WTC11 (cell line): ENCODE data around the gene CDYL. TPM values are rescaled to one million over a fixed set of nuclear protein-coding genes. Genes with fewer than 3 reads are reported as not detected.

ENCODE experiments used
- ATAC-seq: fragments of 200-7000 bp; cut with Tn5 transposase; 2 replicates; pipeline ENCODE4 v1.10.0; 2021; ENCODE audit warnings: mild to moderate bottlenecking, moderate library complexity
- CTCF ChIA-PET: fragments of 300-600 bp; sonication (Branson Sonifier 250); formaldehyde crosslinking; loops from one replicate; lab custom pipeline; 2021; ENCODE audit warnings: antibody characterized with exemption; lab: Charles Lee
- POLR2A ChIA-PET: fragments of 350-600 bp; sonication (Branson Sonifier 250); formaldehyde crosslinking; loops from one replicate; lab custom pipeline; 2021; ENCODE audit warnings: antibody characterized with exemption; lab: Charles Lee
- DNase-seq: peaks from one replicate; pipeline ENCODE4 v3.0.0; 2021; ENCODE audit warnings: low spot score
- H3K27ac Mint-ChIP-seq: 2 replicates; pipeline ENCODE4 v1.8.0; 2021; ENCODE audit warnings: mixed read lengths
- H3K27me3 Mint-ChIP-seq: 2 replicates; pipeline ENCODE4 v1.8.0; 2021; ENCODE audit warnings: low read depth, mild to moderate bottlenecking, moderate library complexity, mixed read lengths
- H3K36me3 Mint-ChIP-seq: 2 replicates; pipeline ENCODE4 v1.8.0; 2021; ENCODE audit warnings: mixed read lengths
- H3K4me1 Mint-ChIP-seq: 2 replicates; pipeline ENCODE4 v1.8.0; 2022; ENCODE audit warnings: mixed read lengths
- H3K4me3 Mint-ChIP-seq: 2 replicates; pipeline ENCODE4 v1.8.0; 2021; ENCODE audit warnings: mild to moderate bottlenecking, moderate library complexity, mixed read lengths
- H3K9me3 Mint-ChIP-seq: 2 replicates; pipeline ENCODE4 v1.8.0; 2021; ENCODE audit warnings: mixed read lengths
- CREB1 ChIP-seq: sonication (generic); formaldehyde crosslinking; IDR thresholded peaks from 2 replicates; pipeline ENCODE4 v1.8.0; 2023; ENCODE audit warnings: mild to moderate bottlenecking, missing genetic modification reagents
- EMX1 ChIP-seq: fragments of 250-450 bp; sonication (Bioruptor Pico); IDR thresholded peaks from 2 replicates; pipeline ENCODE4 v1.8.0; 2021; ENCODE audit warnings: mild to moderate bottlenecking
- ESRRA ChIP-seq: sonication (generic); formaldehyde crosslinking; IDR thresholded peaks from 2 replicates; pipeline ENCODE4 v1.8.1; 2022; ENCODE audit warnings: mild to moderate bottlenecking, missing genetic modification reagents, borderline replicate concordance
- FOXP1 ChIP-seq: sonication (generic); formaldehyde crosslinking; IDR thresholded peaks from 2 replicates; pipeline ENCODE4 v1.8.0; 2022; ENCODE audit warnings: missing genetic modification reagents, mild to moderate bottlenecking, moderate library complexity, borderline replicate concordance
- GABPB1 ChIP-seq: sonication (generic); formaldehyde crosslinking; IDR thresholded peaks from 2 replicates; pipeline ENCODE4 v1.8.1; 2023; ENCODE audit warnings: mild to moderate bottlenecking, missing genetic modification reagents
- JAZF1 ChIP-seq: fragments of 250-450 bp; sonication (Bioruptor Pico); IDR thresholded peaks from 2 replicates; pipeline ENCODE4 v1.9.0; 2021; ENCODE audit warnings: moderate library complexity, mild to moderate bottlenecking, inconsistent platforms
- KAT7 ChIP-seq: sonication (generic); formaldehyde crosslinking; IDR thresholded peaks from 2 replicates; pipeline ENCODE4 v1.8.1; 2023; ENCODE audit warnings: missing genetic modification reagents, mild to moderate bottlenecking, borderline replicate concordance
- NFE2L1 ChIP-seq: sonication (generic); formaldehyde crosslinking; IDR thresholded peaks from 2 replicates; pipeline ENCODE4 v1.8.1; 2023; ENCODE audit warnings: missing genetic modification reagents
- NR3C1 ChIP-seq: sonication (generic); formaldehyde crosslinking; conservative IDR thresholded peaks from 2 replicates; pipeline ENCODE4 v1.8.1; 2023; ENCODE audit warnings: low read depth, mild to moderate bottlenecking, missing genetic modification reagents
- RELA ChIP-seq: sonication (generic); formaldehyde crosslinking; IDR thresholded peaks from 2 replicates; pipeline ENCODE4 v1.8.1; 2022; ENCODE audit warnings: missing genetic modification reagents, mild to moderate bottlenecking, borderline replicate concordance
- SMAD3 ChIP-seq: sonication (generic); formaldehyde crosslinking; IDR thresholded peaks from 2 replicates; pipeline ENCODE4 v1.8.0; 2022; ENCODE audit warnings: missing genetic modification reagents, mild to moderate bottlenecking, borderline replicate concordance
- ZNF138 ChIP-seq: sonication (generic); formaldehyde crosslinking; conservative IDR thresholded peaks from 2 replicates; pipeline ENCODE4 v1.8.1; 2022; ENCODE audit warnings: mild to moderate bottlenecking, moderate library complexity, missing genetic modification reagents
- total RNA-seq: library from RNA; stranded (reverse); gene quantifications from 3 replicates; pipeline ENCODE4 v1.2.3, GENCODE V29; 2021
- TF ChIP-seq, protein P1 (sequence below): sonication (generic); formaldehyde crosslinking; IDR thresholded peaks from 2 replicates; pipeline ENCODE4 v1.8.0; 2022; ENCODE audit warnings: mild to moderate bottlenecking, missing genetic modification reagents
- TF ChIP-seq, protein P2 (sequence below): sonication (generic); formaldehyde crosslinking; conservative IDR thresholded peaks from 2 replicates; pipeline ENCODE4 v1.8.1; 2023; ENCODE audit warnings: mild to moderate bottlenecking, low read depth, missing genetic modification reagents, moderate library complexity
- TF ChIP-seq, protein P3 (sequence below): sonication (generic); formaldehyde crosslinking; IDR thresholded peaks from 2 replicates; pipeline ENCODE4 v1.8.0; 2022; ENCODE audit warnings: mild to moderate bottlenecking, missing genetic modification reagents
- TF ChIP-seq, protein P4 (sequence below): fragments of 250-450 bp; sonication (Bioruptor Pico); IDR thresholded peaks from 2 replicates; pipeline ENCODE4 v1.9.0; 2021; ENCODE audit warnings: moderate library complexity, mild to moderate bottlenecking, inconsistent platforms, borderline replicate concordance
- TF ChIP-seq, protein P5 (sequence below): sonication (generic); formaldehyde crosslinking; IDR thresholded peaks from 2 replicates; pipeline ENCODE4 v1.8.1; 2023; ENCODE audit warnings: mild to moderate bottlenecking, missing genetic modification reagents

CDYL gene
- total RNA-seq, 1 experiment from 2014 or later = 92.0 TPM

DNA sequence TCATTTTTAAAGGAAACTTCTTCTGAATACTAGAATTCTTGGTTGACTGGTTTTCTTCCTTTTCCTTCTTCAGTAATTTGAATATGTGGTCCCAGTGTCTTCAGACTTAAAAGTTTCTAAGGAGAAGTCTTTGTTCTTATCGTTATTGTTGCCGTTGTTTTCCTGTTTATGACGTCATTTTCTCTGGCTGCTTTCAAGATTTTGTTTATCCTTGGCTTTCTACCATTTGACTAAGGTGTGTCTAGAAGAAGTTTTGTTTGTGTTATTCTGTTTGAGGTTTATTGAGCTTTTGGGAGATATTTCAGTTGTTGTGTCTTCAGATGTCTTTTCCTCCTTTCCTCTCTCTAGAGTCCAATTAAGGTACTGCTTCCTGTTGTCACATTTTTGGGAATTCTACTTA is 24.5 kb downstream of the CDYL start:
- TF ChIP-seq GABPB1 (no peak), EMX1 (CRISPR knock-in tag) (no peak), JAZF1 (CRISPR knock-in tag) (no peak), NFE2L1 (no peak), ZNF138 (CRISPR knock-in tag) (no peak), SMAD3 (CRISPR knock-in tag) (no peak), FOXP1 (no peak), ESRRA (no peak), RELA (no peak), NR3C1 (CRISPR knock-in tag) (no peak), KAT7 (CRISPR knock-in tag) (no peak)
- TF ChIP-seq, protein P1, sequence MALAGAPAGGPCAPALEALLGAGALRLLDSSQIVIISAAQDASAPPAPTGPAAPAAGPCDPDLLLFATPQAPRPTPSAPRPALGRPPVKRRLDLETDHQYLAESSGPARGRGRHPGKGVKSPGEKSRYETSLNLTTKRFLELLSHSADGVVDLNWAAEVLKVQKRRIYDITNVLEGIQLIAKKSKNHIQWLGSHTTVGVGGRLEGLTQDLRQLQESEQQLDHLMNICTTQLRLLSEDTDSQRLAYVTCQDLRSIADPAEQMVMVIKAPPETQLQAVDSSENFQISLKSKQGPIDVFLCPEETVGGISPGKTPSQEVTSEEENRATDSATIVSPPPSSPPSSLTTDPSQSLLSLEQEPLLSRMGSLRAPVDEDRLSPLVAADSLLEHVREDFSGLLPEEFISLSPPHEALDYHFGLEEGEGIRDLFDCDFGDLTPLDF (CRISPR knock-in tag) = no peak
- TF ChIP-seq, protein P2, sequence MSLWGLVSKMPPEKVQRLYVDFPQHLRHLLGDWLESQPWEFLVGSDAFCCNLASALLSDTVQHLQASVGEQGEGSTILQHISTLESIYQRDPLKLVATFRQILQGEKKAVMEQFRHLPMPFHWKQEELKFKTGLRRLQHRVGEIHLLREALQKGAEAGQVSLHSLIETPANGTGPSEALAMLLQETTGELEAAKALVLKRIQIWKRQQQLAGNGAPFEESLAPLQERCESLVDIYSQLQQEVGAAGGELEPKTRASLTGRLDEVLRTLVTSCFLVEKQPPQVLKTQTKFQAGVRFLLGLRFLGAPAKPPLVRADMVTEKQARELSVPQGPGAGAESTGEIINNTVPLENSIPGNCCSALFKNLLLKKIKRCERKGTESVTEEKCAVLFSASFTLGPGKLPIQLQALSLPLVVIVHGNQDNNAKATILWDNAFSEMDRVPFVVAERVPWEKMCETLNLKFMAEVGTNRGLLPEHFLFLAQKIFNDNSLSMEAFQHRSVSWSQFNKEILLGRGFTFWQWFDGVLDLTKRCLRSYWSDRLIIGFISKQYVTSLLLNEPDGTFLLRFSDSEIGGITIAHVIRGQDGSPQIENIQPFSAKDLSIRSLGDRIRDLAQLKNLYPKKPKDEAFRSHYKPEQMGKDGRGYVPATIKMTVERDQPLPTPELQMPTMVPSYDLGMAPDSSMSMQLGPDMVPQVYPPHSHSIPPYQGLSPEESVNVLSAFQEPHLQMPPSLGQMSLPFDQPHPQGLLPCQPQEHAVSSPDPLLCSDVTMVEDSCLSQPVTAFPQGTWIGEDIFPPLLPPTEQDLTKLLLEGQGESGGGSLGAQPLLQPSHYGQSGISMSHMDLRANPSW = no peak
- TF ChIP-seq, protein P3, sequence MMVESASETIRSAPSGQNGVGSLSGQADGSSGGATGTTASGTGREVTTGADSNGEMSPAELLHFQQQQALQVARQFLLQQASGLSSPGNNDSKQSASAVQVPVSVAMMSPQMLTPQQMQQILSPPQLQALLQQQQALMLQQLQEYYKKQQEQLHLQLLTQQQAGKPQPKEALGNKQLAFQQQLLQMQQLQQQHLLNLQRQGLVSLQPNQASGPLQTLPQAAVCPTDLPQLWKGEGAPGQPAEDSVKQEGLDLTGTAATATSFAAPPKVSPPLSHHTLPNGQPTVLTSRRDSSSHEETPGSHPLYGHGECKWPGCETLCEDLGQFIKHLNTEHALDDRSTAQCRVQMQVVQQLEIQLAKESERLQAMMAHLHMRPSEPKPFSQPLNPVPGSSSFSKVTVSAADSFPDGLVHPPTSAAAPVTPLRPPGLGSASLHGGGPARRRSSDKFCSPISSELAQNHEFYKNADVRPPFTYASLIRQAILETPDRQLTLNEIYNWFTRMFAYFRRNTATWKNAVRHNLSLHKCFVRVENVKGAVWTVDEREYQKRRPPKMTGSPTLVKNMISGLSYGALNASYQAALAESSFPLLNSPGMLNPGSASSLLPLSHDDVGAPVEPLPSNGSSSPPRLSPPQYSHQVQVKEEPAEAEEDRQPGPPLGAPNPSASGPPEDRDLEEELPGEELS (CRISPR knock-in tag) = no peak
- TF ChIP-seq, protein P4, sequence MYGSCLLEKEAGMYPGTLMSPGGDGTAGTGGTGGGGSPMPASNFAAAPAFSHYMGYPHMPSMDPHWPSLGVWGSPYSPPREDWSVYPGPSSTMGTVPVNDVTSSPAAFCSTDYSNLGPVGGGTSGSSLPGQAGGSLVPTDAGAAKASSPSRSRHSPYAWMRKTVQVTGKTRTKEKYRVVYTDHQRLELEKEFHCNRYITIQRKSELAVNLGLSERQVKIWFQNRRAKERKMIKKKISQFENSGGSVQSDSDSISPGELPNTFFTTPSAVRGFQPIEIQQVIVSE (CRISPR knock-in tag) = no peak
- TF ChIP-seq, protein P5, sequence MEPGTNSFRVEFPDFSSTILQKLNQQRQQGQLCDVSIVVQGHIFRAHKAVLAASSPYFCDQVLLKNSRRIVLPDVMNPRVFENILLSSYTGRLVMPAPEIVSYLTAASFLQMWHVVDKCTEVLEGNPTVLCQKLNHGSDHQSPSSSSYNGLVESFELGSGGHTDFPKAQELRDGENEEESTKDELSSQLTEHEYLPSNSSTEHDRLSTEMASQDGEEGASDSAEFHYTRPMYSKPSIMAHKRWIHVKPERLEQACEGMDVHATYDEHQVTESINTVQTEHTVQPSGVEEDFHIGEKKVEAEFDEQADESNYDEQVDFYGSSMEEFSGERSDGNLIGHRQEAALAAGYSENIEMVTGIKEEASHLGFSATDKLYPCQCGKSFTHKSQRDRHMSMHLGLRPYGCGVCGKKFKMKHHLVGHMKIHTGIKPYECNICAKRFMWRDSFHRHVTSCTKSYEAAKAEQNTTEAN (CRISPR knock-in tag) = no peak
- TF ChIP-seq, all 79 proteins: peak for 0
- CTCF ChIA-PET = interaction anchor here (1.6 kb wide), 1 partner anchor 10 kb away, joined by 7 read pairs; no protein-coding TSS in a partner anchor

DNA sequence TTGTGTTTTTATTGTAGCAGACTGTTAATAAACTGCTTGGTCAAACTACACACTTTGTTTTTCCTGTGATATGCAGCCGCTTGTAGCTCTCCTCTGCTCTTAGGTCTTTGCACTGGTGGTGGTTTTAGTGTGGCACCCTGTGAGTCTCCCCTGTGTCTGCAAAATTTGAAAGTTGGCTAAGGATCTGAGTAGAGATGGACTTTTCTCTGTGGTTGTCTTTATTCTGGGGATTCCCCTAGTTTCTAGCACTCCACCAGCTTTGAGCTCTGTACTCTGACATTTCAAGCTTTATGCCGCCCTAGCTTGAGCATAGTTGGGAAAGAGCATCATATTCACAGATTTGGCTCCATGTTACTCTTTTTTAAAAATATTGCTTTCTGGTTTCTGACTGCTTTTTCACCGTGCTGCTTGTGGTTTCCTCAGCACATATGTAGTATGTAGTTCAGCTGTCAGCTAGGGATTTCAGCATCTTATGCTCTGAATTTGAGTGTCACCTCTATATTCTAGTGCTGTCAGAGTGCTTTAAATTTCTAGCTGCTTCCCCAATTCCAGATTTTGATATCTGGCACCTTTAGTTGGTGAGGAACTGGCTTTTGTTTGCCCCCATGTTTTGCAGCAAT is 25.4 kb downstream of the CDYL start:
- ChIA-PET POLR2A (no interaction called here), CTCF (interaction anchor here (0.7 to 2.3 kb wide), 5 partner anchors 12 to 55 kb away, joined by 3 to 16 read pairs (median 5); no protein-coding TSS in a partner anchor)
- no peak overlapping the region for H3K4me3 Mint-ChIP-seq
- ATAC-seq (no peak), DNase-seq (no peak)
- no peaks in the 10 kb centered on the region for H3K9me3 Mint-ChIP-seq
- no peaks in the 10 kb centered on the region for H3K27me3 Mint-ChIP-seq
- H3K36me3 Mint-ChIP-seq = peaks cover 2% of the 10 kb centered on the region
- no peak overlapping the region for H3K27ac Mint-ChIP-seq
- peaks cover 67% of the 10 kb centered on the region for H3K4me1 Mint-ChIP-seq
- TF ChIP-seq CREB1 (CRISPR knock-in tag) = no peak
- TF ChIP-seq NR3C1 (CRISPR knock-in tag) = no peak

More for the DNA sequence above, 24.5 kb downstream of the CDYL start:
- no peak overlapping the region for H3K27ac Mint-ChIP-seq
- ATAC-seq (no peak), DNase-seq (no peak)
- no peaks in the 10 kb centered on the region; the same call in 1 of the 2 replicates for H3K36me3 Mint-ChIP-seq
- H3K4me1 Mint-ChIP-seq = peaks cover 58% of the 10 kb centered on the region
- no peaks in the 10 kb centered on the region for H3K27me3 Mint-ChIP-seq
- H3K9me3 Mint-ChIP-seq = no peaks in the 10 kb centered on the region
- no peak overlapping the region for H3K4me3 Mint-ChIP-seq
- POLR2A ChIA-PET = no interaction called here
